Keratinocyte (primary cell): Measurements from ENCODE around the gene ASB4. TPM values are rescaled to one million over a fixed set of nuclear protein-coding genes. Genes with fewer than 3 reads are reported as not detected.

Experiments used
- DNase-seq: peaks from one replicate; pipeline ENCODE4 v3.0.0-alpha.2; 2011; ENCODE audit warnings: low read depth, missing footprints, low spot score
- FAIRE-seq: peaks from 2 replicates; lab custom pipeline; 2011; peaks lifted over from hg19 to GRCh38; lab: Jason Lieb, UNC
- H2AFZ ChIP-seq: 2 replicates; pipeline ENCODE4 v1.6.0; 2012; ENCODE audit warnings: low read length, control low read depth, inconsistent platforms; ENCODE audit not compliant: control insufficient read depth
- H3K27ac ChIP-seq: 2 replicates; pipeline ENCODE4 v1.5.1; 2011; ENCODE audit warnings: low read length; ENCODE audit not compliant: control insufficient read depth, insufficient read depth
- H3K27me3 ChIP-seq: 3 replicates; pipeline ENCODE4 v1.6.0; 2011; ENCODE audit warnings: low read length; ENCODE audit not compliant: control insufficient read depth, insufficient read depth; ENCODE audit errors: extremely low read depth
- H3K36me3 ChIP-seq, 2 experiments: 2 replicates in 1 of 2; 3 replicates in 1 of 2; pipeline ENCODE4 v1.5.1; 2011; ENCODE audit warnings: low read length in 2 of 2, mild to moderate bottlenecking in 1 of 2; ENCODE audit not compliant: control insufficient read depth in 2 of 2, insufficient read depth in 2 of 2; ENCODE audit errors: extremely low read depth in 1 of 2
- H3K4me1 ChIP-seq: 3 replicates; pipeline ENCODE4 v1.5.1; 2011; ENCODE audit warnings: low read length; ENCODE audit not compliant: control insufficient read depth, insufficient read depth; ENCODE audit errors: extremely low read depth
- H3K4me2 ChIP-seq: 3 replicates; pipeline ENCODE4 v1.6.0; 2011; ENCODE audit warnings: low read depth, low read length; ENCODE audit not compliant: control insufficient read depth, insufficient read depth; ENCODE audit errors: extremely low read depth
- H3K4me3 ChIP-seq, 3 experiments: fragments of 200-600 bp in 1 of 3; sonication (generic) in 1 of 3; 2 replicates in 2 of 3; 3 replicates in 1 of 3; pipeline ENCODE4 v1.5.1; 2011 to 2016; ENCODE audit warnings: low read length in 3 of 3, mild to moderate bottlenecking in 3 of 3, control low read depth in 2 of 3, inconsistent platforms in 1 of 3, low read depth in 1 of 3, mixed read lengths in 1 of 3, mixed run types in 1 of 3, moderate library complexity in 1 of 3; ENCODE audit not compliant: control insufficient read depth in 2 of 3, insufficient read depth in 2 of 3; ENCODE audit errors: extremely low read depth in 1 of 3
- H3K79me2 ChIP-seq: 2 replicates; pipeline ENCODE4 v1.6.0; 2012; ENCODE audit warnings: low read length; ENCODE audit not compliant: control insufficient read depth, insufficient read depth
- H3K9ac ChIP-seq: 3 replicates; pipeline ENCODE4 v1.6.0; 2011; ENCODE audit warnings: low read length; ENCODE audit not compliant: control insufficient read depth, insufficient read depth; ENCODE audit errors: extremely low read depth
- H3K9me1 ChIP-seq: 3 replicates; pipeline ENCODE4 v1.6.0; 2011; ENCODE audit warnings: low read length; ENCODE audit not compliant: control insufficient read depth, insufficient read depth; ENCODE audit errors: extremely low read depth
- H3K9me3 ChIP-seq: 2 replicates; pipeline ENCODE4 v1.5.1; 2012; ENCODE audit warnings: low read depth, low read length; ENCODE audit not compliant: control insufficient read depth
- H4K20me1 ChIP-seq: 3 replicates; pipeline ENCODE4 v1.6.0; 2011; ENCODE audit warnings: low read length; ENCODE audit not compliant: control insufficient read depth, insufficient read depth; ENCODE audit errors: extremely low read depth
- EZH2 ChIP-seq: IDR thresholded peaks from one replicate; pipeline ENCODE4 v1.6.1; 2012; ENCODE audit warnings: inconsistent platforms, mild to moderate bottlenecking, low read length, moderate library complexity
- dilution Hi-C: fragments of 300-500 bp; cut with MboI; formaldehyde crosslinking; loops from one replicate; pipeline ENCODE4 v1.7.0; 2020; ENCODE audit warnings: low sequenced_read_pairs; ENCODE audit not compliant: extremely low pct_ligation_motif_present
- polyA plus RNA-seq, 5 experiments: library from polyadenylated mRNA; depleted of rRNA in 3 of 5; stranded (reverse) in 3 of 5; stranded (forward) in 1 of 5; unstranded in 1 of 5; fragments of >200 nt; gene quantifications; 1 replicate in 1 of 5; 2 replicates in 3 of 5; 3 replicates in 1 of 5; pipeline versions ENCODE4 v1.2.1 to v1.2.3, GENCODE V29; 2011 to 2012; ENCODE audit warnings: missing spikeins in 2 of 5, low read depth in 1 of 5, low replicate concordance in 1 of 5
- TF ChIP-seq, protein P1 (sequence below), 3 experiments: IDR thresholded peaks in 1 of 3; conservative IDR thresholded peaks in 1 of 3; optimal IDR thresholded peaks in 1 of 3; 2 replicates in 2 of 3; 3 replicates in 1 of 3; pipeline versions ENCODE3 to v1.5.1; 2011; ENCODE audit warnings: low read length in 3 of 3, mild to moderate bottlenecking in 3 of 3, moderate library complexity in 2 of 3, control low read depth in 1 of 3, inconsistent platforms in 1 of 3; ENCODE audit not compliant: insufficient read depth in 2 of 3; ENCODE audit errors: extremely low read depth in 1 of 3

Gene ASB4
- polyA plus RNA-seq, 1 donor (not counting 4 experiments of a cell fraction or from before 2014, with no cell fraction given): not detected

DNA sequence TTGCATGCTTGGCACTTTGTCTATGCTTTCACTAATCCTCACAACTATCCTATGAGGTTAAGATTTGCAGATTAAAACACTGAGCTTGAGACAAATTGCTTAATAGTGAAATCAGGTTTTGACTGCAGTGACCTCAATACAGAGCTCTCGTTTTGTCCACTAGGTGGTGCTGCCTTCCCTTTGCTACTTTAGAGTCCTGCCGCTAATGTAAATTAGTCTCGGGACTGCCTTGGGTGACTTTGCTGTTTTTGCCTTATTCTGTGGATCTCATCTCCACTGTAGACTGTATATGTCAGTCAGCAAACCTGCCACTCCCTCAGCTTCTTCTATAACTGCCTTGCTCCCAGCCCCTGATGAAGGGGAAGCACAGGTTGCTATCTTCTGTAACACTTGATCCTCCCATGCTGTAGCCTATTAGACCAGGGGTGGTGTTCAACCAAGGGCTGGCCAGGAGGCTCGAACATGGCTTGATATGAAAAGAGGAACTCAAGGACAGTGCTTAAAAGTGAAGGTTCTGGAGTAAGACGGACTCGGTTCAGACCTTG is 26.0 kb downstream of the ASB4 start:
- Histone ChIP-seq H3K27ac (no peak overlapping the region), H3K9me1 (no peaks in the 10 kb centered on the region), H3K9me3 (no peaks in the 10 kb centered on the region), H3K79me2 (no peaks in the 10 kb centered on the region), H3K4me3 (no peak overlapping the region), H4K20me1 (no peaks in the 10 kb centered on the region), H3K4me1 (no peaks in the 10 kb centered on the region), H3K9ac (no peak overlapping the region), H3K36me3 (no peaks in the 10 kb centered on the region), H3K27me3 (no peaks in the 10 kb centered on the region), H3K4me2 (no peak overlapping the region), H2AFZ (no peak overlapping the region)
- DNase-seq: peak; percentile 5
- TF ChIP-seq, protein P1, sequence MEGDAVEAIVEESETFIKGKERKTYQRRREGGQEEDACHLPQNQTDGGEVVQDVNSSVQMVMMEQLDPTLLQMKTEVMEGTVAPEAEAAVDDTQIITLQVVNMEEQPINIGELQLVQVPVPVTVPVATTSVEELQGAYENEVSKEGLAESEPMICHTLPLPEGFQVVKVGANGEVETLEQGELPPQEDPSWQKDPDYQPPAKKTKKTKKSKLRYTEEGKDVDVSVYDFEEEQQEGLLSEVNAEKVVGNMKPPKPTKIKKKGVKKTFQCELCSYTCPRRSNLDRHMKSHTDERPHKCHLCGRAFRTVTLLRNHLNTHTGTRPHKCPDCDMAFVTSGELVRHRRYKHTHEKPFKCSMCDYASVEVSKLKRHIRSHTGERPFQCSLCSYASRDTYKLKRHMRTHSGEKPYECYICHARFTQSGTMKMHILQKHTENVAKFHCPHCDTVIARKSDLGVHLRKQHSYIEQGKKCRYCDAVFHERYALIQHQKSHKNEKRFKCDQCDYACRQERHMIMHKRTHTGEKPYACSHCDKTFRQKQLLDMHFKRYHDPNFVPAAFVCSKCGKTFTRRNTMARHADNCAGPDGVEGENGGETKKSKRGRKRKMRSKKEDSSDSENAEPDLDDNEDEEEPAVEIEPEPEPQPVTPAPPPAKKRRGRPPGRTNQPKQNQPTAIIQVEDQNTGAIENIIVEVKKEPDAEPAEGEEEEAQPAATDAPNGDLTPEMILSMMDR (optimal IDR thresholded peaks at IDR 0.05 in 1 of 3, IDR thresholded peaks at IDR 0.05 in 1 of 3, conservative IDR thresholded peaks at IDR 0.05 in 1 of 3; ENCODE audit: extremely low read depth in 1 of 3, insufficient read depth in 2 of 3, low read length in 3 of 3): peak; percentile 76 to 92 (median 81)
- no peak for TF ChIP-seq EZH2
- dilution Hi-C loops: loop anchor here (25.0 kb wide), 1 partner anchor 176 kb away; no protein-coding TSS in a partner anchor
- FAIRE-seq: peak; percentile 68

DNA sequence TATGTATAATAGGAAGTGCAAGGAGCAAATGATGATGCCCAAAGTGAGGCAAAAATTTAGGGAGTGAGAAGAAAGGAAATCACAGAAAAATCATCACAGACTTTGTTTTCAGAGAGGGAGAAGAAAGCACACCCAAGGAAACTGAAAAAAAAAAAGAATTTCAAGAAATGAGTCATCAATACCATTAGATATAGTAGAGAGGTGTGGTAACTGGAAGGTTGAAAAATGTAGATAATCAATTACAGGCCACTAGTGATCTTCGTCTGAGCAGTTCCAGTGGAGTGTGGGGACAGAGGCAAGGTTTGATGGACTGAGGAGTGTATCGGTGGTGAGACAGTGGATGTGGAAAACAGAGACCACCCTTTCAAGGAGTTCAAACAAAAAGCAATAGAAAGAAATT is 31.7 kb downstream of the ASB4 start:
- H3K9me3 ChIP-seq: no peaks in the 10 kb centered on the region
- H4K20me1 ChIP-seq: no peaks in the 10 kb centered on the region
- no peak overlapping the region for H3K9ac ChIP-seq
- no peak overlapping the region for H3K4me3 ChIP-seq
- TF ChIP-seq, protein P1 (optimal IDR thresholded peaks at IDR 0.05 in 1 of 3, IDR thresholded peaks at IDR 0.05 in 1 of 3, conservative IDR thresholded peaks at IDR 0.05 in 1 of 3; ENCODE audit: extremely low read depth in 1 of 3, insufficient read depth in 2 of 3, low read length in 3 of 3): no peak
- TF ChIP-seq EZH2: no peak
- dilution Hi-C loops: loop anchor here (25.0 kb wide), 1 partner anchor 170 kb away; no protein-coding TSS in a partner anchor
- no peak overlapping the region for H3K27ac ChIP-seq
- H2AFZ ChIP-seq: no peak overlapping the region
- H3K79me2 ChIP-seq: no peaks in the 10 kb centered on the region
- H3K4me2 ChIP-seq: no peak overlapping the region
- no peak for DNase-seq
- no peaks in the 10 kb centered on the region for H3K27me3 ChIP-seq
- no peaks in the 10 kb centered on the region for H3K9me1 ChIP-seq
- no peaks in the 10 kb centered on the region for H3K36me3 ChIP-seq
- no peak for FAIRE-seq
- no peaks in the 10 kb centered on the region for H3K4me1 ChIP-seq
